ENCODE results near the gene SH2D6. TPM values are rescaled to one million over a fixed set of nuclear protein-coding genes. Genes with fewer than 3 reads are reported as not detected.

SH2D6 gene
- total and polyA plus RNA-seq, 9 of the 15 experiments (the other 6 are each of a cell fraction or from before 2014, with no cell fraction given), result 0.07 to 0.76 (median 0.33) TPM; not detected in 2

GRCh38 chr2:85421260-85422071 lies 3.0 kb downstream of the SH2D6 start (continued):
- no peak for TF ChIP-seq E2F5 (CRISPR knock-in tag; IDR thresholded peaks at IDR 0.05)
- TF ChIP-seq CREB1 (IDR thresholded peaks at IDR 0.05), result no peak
- 0 out of 2 replicates have a peak, but pooled peaks have one; percentile 8 for TF ChIP-seq CREB1 (CRISPR knock-in tag; IDR thresholded peaks at IDR 0.05)
- no peak for TF ChIP-seq ZNF740 (CRISPR knock-in tag; IDR thresholded peaks at IDR 0.05)
- TF ChIP-seq ZNF740 (tag; IDR thresholded peaks at IDR 0.05), result 0 out of 4 replicates have a peak, but pooled peaks of 1 of the 2 experiments have one; percentile 46
- no peak for TF ChIP-seq STAT6 (CRISPR knock-in tag; IDR thresholded peaks at IDR 0.05)
- TF ChIP-seq NCOA2 (IDR thresholded peaks at IDR 0.05; ENCODE audit: partially characterized antibody in 2 of 2), result no peak
- TF ChIP-seq ZBTB17 (CRISPR knock-in tag; IDR thresholded peaks at IDR 0.05), result no peak
- TF ChIP-seq CEBPZ (IDR thresholded peaks at IDR 0.05; ENCODE audit: borderline replicate concordance, low read depth, low read length), result no peak
- no peak for TF ChIP-seq ZBTB43 (CRISPR knock-in tag; IDR thresholded peaks at IDR 0.05)
- TF ChIP-seq PRMT5 (CRISPR knock-in tag; IDR thresholded peaks at IDR 0.05), result no peak
- peak; percentile 31; the same call in 1 of the 2 replicates for TF ChIP-seq L3MBTL2 (IDR thresholded peaks at IDR 0.05)
- TF ChIP-seq ZNF395 (CRISPR knock-in tag; IDR thresholded peaks at IDR 0.05), result peak; percentile 76; the same call in 1 of the 2 replicates
- TF ChIP-seq STAT5B (CRISPR knock-in tag; IDR thresholded peaks at IDR 0.05), result no peak
- peak; percentile 63 for TF ChIP-seq NEUROD1 (IDR thresholded peaks at IDR 0.05; ENCODE audit: borderline replicate concordance, low read depth, low read length, partially characterized antibody)
- TF ChIP-seq BHLHE40 (IDR thresholded peaks at IDR 0.05; ENCODE audit: low read length), result no peak

Data from K562 (cell line).